DMS114 treated with DMSO at 0.1 percent for 48 hours (cell line): ENCODE measurements around the gene PAQR7.

Source experiments
- DNase-seq: peaks from one replicate; lab custom pipeline; 2025; ENCODE audit not compliant: unreplicated experiment; lab: John Stamatoyannopoulos, UW

Gene PAQR7

GRCh38 chr1:25903986-25904385, 28.5 kb upstream of the PAQR7 start:
- DNase-seq = no peak

DNA sequence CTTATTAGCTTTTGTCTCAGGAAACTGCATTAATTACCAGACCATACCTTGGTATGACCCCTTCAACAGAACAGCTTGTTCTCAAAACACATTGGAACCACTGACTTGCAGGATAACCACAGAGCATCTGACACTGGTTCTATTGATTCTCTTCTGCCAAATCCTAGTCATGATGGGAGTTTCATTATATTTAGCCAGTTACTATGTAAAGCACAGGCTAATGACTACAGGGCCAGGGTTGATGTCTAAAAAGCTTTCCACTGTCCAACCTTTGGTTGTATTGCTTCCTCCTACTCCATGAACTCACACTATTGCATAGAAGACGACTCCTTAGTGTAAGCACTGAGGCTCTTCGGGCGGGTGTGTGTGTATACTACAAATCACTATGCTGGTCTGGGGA, 27.0 kb upstream of the PAQR7 start:
- no peak for DNase-seq

DNA sequence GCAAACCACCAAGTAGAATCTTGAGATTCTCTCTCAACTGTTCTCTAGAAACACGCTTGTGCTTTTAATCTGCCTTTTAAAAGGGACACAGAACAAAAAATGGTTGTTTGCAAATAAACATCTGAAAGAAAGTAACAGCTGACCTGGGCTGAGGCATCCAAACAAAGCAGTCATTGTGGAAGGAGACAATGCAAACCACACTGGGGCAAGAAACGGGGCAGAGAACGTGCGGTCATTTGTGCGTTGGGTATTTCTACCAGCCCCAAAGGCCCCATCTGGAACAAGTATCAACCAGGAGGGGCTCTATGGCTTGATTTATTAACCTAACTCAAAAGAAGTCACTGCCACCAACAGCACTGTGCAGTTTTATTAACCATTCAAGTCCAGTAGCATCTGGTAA, 24.7 kb upstream of the PAQR7 start:
- no peak for DNase-seq

GRCh38 chr1:25899792-25900191, 24.3 kb upstream of the PAQR7 start:
- no peak for DNase-seq

DNA sequence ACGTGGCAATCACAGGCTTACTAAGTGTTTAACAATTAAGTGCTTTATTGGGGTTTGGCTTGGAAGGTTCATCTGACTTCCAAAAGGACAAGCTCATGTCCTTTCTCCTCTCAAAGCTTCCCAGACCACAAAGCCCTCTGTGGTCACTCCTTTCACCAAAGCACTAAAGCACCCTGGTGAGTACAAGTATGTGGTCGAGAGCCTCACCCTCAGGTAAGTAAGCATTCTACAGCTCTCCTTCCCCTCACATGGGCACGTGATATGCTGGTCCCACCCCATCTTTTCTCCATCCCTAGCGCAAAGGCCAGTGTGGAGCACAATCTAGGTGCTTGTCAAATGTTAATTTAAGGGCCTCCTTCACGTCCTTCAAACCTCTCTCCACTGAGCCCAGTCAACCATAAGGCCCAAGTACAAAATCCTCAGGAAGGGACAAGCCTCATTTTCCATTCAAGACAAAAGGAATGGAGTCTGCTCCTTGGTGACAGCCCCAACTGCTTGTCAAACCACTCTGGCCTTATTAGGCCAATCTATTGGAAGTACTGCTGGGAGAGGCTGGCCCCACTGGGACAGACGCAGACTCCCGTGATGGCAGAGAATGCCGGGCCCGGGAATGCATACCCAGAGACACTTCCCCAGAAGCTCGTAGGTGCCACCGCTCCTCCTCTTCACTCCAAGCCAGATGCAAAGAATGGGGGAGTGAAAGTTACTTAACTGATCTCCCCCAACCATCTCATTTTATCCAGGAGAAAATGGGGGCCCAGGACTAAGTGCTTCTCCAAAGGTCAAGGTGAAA, 22.9 kb upstream of the PAQR7 start:
- DNase-seq = no peak

DNA sequence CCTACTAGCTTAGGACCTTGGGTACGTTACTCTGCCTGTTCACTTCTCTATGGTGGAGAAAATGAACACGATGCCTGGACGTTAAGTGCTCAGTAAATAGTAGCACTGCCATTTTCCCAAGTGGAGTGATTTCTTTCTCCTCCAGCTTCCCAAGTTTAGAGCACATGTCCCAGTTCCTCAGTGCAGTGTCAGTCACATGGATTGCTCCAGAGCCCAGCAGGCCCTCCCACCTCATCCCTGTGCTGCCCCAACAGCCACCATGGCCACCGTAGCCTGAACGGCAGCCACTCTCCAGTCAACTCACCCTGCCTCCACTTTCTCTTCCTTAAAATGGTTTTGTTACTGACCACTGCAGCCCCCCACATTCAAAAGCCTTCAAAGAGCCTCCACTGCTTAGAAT, 22.2 kb upstream of the PAQR7 start:
- no peak for DNase-seq

DNA sequence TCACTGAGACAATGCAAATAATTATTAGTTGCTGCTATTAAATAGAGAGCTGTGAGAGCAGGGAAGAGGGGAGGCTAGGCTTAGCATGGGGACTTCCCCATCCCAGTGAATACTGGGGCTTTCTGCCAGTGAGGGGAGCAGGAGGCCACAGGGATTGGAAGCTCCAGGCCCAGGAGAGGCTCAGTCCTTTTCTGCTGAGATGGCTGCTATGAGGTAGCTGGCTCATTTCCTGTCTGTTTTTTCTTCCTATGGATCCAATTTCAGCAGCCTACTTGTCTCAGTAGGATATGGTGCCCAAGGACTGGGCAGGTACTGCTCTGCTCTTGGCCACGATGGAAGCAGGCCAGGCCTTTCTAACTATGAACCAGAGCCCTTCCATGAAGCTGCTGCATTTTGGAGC, 20.8 kb upstream of the PAQR7 start:
- no peak for DNase-seq

GRCh38 chr1:25895365-25895990, 20.0 kb upstream of the PAQR7 start:
- peak; percentile 89 for DNase-seq

GRCh38 chr1:25893116-25893515, 17.6 kb upstream of the PAQR7 start:
- no peak for DNase-seq

DNA sequence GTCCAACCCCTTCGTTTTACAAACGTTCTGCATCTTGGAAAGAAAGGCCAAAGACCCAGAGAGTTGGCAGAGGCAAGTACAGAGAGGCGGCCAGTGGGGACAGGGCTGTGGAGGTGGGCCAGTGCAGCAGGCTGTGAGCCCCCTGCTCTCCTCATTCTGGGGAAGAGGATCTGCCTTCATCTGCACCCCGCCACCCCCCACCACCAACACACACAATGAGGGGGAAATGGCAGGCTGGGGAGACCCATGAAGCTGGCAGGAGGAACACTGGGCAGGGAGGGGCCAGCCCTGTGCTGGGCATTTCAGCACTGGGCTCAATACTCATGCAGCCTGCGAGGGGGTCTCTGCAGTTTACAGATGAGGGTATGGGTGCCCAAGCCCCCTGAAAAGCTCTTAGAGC, 16.1 kb upstream of the PAQR7 start:
- DNase-seq = no peak

DNA sequence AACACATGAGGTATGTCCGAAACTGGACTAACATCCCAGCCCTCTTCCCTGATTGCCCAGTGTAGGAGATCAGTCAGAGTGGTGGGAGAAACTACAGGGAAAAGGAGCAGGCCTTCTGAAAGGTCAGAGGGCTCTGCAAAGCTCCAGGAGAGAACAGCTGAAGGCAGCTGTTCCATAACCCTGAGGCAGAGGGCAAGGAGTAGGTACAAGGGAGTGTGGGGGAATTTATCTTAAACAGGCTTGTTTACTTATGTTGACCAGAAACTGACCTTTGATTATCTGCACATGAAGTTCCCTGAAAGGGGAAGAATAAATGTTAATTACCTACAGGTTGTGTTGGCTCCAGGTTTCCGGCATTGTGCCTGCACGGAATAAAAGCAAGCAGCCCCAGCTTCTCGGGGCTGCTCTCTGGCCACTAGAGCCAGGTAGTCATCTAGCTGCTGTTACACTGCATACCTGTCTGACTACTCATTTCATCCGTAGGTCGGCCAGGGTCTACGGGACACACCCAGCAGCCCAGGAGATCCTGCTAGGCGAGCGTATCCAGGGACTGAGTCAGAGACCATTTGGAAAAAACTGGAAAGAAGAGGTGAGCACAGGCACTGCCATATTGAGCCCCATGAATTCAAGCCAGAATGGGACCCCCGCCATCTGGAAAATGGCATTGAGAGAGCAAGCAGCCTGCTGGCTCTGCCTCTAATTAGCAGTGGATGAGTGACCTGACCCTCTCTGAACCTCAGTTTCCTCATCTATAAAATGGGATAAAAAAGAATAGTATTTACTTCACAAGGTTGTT, 14.9 kb upstream of the PAQR7 start:
- DNase-seq = no peak

DNA sequence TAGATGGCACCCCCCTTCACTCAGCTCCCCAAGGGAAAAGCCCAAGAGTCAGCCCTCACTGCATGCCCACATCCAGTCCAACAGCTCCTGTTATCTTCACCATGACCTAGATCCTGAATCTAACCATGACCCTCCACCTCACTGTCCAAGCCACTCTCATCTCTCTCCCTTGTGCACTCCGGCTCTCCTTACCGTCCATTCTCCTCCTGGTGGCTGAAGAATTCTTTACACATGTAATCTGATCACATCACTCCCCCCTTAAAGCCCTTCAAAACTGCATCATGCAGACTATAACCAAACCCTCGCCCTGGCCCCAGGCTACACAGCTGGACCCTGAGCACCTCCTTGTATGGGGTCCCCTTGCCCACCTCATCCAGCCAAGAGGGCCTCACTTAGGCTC, 14.0 kb upstream of the PAQR7 start:
- DNase-seq = no peak

GRCh38 chr1:25888426-25888987, 13.0 kb upstream of the PAQR7 start:
- no peak for DNase-seq

DNA sequence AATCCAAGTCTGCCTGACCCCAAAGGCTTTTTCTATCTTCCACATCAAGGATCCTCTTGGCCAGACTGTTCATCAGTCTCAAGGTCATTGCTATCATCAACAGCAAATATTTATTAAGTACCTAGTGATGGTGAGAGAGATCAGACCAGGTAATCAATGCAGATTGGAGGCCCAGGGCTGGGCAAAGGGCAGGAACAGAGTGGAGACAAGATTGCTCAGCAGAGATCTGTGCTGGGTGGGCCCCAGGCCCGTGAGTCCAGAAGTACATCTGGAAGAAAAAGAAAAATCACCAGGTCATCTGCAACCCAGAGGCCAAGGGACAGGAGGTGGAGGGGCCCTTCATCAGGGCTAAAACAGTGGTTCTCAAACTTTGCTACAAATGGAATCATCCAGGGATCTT, 10.1 kb upstream of the PAQR7 start:
- no peak for DNase-seq

- no peak for DNase-seq
Observed at GRCh38 chr1:25881266-25881665, 5.8 kb upstream of the PAQR7 start.

DNA sequence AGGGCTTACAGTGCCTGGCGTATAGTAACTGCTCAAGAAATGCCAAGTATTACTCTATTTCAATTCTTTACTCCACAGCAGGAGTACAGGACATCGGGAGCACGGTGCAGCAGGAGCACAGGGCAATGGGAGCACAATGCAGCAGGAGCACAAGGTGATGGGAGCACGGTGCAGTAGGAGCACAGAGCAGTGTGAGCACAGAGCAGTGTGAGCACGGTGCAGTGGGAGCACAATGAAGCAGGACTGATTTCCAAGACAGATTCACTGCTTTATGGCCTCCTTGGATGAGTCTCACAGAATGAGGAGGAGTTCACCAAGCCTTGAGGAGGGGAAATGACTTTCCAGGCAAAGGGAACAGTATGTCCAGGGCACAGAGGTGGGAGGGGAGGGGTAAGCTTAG, 5.0 kb upstream of the PAQR7 start:
- no peak for DNase-seq

- no peak for DNase-seq
Observed at GRCh38 chr1:25879675-25880074, 4.2 kb upstream of the PAQR7 start.

DNA sequence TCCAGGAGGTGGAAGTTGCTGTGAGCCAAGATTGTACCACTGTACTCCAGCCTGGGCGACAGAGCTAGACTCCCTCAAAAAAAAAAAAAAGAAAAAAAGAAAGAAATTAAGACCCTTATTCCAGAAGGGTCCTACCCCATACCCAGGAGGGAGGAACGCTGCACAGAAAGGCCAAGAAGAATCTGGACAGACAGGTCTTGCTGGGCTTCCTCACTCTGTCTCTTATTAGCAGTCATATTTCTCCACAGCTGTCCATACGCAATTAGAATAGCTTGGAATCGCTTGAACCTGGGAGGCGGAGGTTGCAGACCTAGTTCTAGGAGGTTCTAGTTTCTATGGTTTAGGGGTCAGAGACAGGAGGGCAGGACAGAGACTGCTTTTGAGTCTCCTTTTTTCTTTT, 3.2 kb upstream of the PAQR7 start:
- DNase-seq = no peak

- DNase-seq = no peak
Observed at GRCh38 chr1:25877155-25877554, 1.6 kb upstream of the PAQR7 start.

DNA sequence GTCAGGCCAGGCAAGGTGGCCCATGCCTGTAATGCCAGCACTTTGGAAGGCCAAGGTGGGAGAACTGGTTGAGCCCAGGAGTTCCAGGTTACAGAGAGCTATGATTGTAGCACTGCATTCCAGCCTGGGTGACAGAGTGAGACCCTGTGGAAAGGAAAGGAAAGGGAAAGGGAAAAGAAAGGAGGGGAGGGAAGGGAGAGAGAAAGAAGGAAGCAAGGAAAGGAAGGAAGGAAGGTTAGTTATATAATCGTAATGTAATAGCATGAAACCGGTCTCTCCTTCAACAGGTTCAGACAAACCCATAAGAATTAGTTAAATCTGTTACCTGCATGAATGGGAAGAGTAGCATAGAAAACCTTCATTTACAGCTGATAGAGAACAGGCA, 1.2 kb upstream of the PAQR7 start:
- no peak for DNase-seq

DNA sequence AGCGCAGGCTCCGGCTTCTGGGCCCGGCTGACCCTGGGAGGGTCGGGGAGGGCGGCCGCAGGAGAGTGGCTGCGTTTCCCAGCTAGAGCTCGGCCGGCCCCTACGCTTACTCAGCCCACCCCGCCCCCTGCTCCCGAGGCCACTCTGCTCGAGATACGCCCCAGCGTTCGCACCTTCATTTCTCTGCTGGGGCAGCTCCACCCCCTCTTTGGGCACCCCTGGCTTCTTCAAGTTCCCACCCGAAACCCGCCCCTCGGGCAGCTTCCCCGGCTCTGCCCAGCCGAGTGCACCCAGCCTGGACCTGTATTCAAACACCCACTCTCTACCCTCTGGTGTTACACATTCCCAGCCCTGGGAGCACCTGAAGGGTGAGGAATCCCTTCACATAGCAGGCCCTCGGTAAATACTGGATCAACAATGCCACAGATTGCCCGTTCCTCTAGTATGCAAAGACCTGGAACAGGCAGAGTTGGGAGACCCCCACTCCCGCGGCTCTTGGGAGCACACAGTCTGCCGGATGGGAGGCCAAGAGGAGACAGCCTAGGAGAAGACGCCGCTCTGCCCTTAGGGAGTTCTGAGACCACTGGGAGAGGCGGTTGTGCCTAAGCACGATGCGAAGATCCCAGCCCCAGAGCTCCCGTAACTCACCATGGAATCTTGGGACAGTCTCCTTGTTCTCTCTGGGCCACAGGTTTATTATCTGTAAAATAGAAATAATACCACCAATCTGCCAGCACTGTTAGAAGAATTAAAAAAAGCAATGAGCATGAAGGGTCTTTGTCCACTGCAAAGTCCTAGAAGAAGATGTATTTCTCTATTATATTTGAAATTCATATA, 566 bp upstream of the PAQR7 start:
- DNase-seq = no peak
